Gastroesophageal sphincter (tissue), 3 donors: ENCODE data around the gene RHOU.

Source experiments
- CTCF ChIP-seq, 4 experiments: fragments of 200-600 bp in 2 of 4; fragments of 450-650 bp in 2 of 4; sonication (generic) in 1 of 4; IDR thresholded peaks; one replicate each; pipeline ENCODE4 v1.5.1; 2017 to 2019; ENCODE audit warnings: antibody characterized with exemption in 4 of 4, mild to moderate bottlenecking in 2 of 4, moderate library complexity in 2 of 4
- EP300 ChIP-seq: sonication (generic); formaldehyde crosslinking; IDR thresholded peaks from one replicate; pipeline ENCODE4 v1.6.1; 2017; ENCODE audit warnings: antibody characterized with exemption, mild to moderate bottlenecking
- POLR2A ChIP-seq, 2 donors: fragments of 450-650 bp; IDR thresholded peaks; one replicate each; pipeline ENCODE4 v1.6.1; 2017; ENCODE audit warnings: antibody characterized with exemption in 2 of 2, mild to moderate bottlenecking in 2 of 2, moderate library complexity in 1 of 2
- POLR2AphosphoS5 ChIP-seq: sonication (generic); formaldehyde crosslinking; IDR thresholded peaks from one replicate; pipeline ENCODE4 v1.6.1; 2017; ENCODE audit warnings: antibody characterized with exemption

DNA sequence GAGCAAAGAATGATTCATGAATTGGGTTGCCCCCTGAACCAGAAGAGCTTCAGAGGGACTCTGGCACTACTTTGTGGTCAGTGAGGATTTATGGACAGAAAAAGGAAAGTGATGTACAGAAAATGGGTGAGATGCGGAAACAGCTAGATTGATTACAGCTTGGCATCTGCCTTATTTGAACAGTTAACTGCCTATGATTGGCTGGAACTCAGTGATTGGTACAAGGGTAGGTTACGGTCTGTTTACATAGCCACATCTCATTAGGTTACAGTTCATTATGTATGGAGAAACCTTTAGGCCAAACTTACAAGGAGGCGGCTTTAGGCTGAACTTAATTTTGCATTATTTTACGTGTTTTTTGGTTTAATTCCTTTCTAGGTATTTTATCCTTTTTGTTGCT lies 29.0 kb upstream of the RHOU start:
- TF ChIP-seq CTCF (IDR thresholded peaks at IDR 0.05) (no peak), EP300 (no peak), POLR2AphosphoS5 (no peak), POLR2A (IDR thresholded peaks at IDR 0.05) (no peak)
